Activated CD8-positive, alpha-beta memory T cell treated with anti-CD3 and anti-CD28 coated beads, Interleukin-2, amount 50 U/mL, for 48 hours (primary cell): ENCODE measurements around the gene NNAT.
"Not testable (repeated sequence)": the region's sequence is repeated elsewhere in the genome, so short reads cannot be mapped to it uniquely, and the experiment has no call there.

Experiments
- DNase-seq: peaks from one replicate; pipeline ENCODE4 v3.0.0-alpha.2; 2020

NNAT gene, protein sequence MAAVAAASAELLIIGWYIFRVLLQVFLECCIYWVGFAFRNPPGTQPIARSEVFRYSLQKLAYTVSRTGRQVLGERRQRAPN

DNA sequence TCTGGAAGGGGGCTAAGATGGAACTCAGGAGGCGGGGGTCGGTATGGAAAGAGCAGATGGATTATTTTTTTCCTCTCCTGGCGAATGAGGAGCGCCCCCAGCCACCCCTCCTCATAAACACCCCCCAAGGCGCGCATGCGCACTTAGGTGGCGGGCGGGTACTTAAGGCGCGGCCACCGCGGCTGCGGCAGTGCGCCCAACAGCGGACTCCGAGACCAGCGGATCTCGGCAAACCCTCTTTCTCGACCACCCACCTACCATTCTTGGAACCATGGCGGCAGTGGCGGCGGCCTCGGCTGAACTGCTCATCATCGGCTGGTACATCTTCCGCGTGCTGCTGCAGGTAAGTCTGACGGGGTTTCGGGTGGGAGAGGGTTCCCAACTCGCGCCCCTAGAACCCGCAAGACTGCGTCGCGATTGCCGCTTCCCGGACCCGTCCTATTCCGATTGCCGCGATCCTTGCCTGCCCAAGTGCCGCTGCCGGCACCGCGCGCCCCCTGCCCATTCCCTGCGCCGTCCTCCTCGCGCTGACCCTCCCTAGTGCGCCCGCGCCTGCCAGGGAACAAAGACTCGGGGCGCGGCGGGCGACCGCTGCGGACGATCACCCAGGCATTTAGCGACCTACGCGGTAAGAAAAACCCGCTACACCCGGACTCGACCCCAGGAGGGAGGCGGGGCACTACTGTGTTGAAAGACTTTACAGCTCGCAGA, at the start of gene NNAT:
Gene NNAT, plus strand, starts transcription at position 190 of the 711 bp plus-strand sequence. Its CDS starts 82 bp downstream, at position 272.
- DNase-seq: no peak

- no peak for DNase-seq
Observed at GRCh38 chr20:37471741-37472235, 49.3 kb upstream of the NNAT start.

- not testable (repeated sequence) for DNase-seq
Observed at GRCh38 chr20:37472435-37472834, 48.6 kb upstream of the NNAT start.

GRCh38 chr20:37473249-37474000, 47.6 kb upstream of the NNAT start:
- no peak for DNase-seq

DNA sequence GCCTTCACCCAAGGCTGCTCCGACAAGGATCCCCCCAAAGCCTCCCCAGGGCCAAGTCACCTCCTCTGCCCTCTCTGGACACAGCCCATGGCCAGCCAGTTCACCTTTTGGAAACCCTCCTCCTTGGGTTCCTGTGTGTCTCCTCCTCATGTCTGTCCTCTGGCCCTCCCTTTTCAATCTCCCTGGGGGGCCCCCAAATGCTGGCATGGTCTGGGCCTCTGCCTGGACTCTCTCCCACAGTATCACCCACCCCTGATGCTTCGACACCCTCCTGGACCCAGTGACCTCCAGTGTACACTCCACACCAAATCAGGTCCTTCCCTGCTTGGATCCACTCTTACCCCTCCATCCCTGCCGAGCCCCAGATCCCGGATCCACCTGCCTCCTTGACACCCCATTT, 46.7 kb upstream of the NNAT start:
- DNase-seq: no peak

GRCh38 chr20:37475252-37475651, 45.8 kb upstream of the NNAT start:
- DNase-seq: no peak

DNA sequence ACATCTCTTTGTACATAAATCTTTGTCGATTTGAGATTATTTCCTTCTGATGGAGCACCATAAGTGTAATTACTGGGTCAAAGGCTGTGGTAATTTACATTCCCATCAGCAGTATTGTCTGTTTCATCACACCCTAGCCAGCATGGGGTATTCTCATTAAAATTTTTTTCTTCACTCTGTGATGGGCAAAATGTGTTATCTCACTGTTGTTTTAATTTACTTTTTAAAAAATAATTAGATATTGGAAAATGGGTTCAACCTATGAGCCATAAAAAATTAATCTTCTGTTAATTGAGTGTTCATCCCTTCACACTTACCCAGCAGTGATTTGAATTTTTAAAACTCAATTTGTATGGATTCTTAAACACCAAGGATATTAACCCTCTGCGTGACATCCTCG, 44.0 kb upstream of the NNAT start:
- DNase-seq: no peak

DNA sequence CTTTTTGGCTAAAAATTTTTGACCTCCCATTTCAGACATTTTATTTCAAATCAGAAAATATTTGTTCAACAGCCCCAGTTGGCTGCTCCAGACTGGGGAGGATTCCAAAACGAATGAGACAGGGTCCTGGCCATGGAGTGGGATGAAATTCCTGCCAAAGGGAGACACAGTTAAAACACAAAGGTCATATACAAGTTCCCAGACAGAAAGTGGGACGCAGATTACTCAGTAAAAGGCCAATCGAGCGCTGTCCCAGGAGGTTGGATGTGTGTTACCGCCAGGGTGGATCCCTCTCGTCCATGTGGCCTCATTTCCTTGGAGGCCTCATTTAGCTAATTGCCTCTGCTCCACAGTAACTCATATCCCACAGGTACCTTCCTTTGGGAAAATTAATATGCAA, 41.8 kb upstream of the NNAT start:
- DNase-seq: no peak

GRCh38 chr20:37479925-37480691, 40.9 kb upstream of the NNAT start:
- DNase-seq: no peak

DNA sequence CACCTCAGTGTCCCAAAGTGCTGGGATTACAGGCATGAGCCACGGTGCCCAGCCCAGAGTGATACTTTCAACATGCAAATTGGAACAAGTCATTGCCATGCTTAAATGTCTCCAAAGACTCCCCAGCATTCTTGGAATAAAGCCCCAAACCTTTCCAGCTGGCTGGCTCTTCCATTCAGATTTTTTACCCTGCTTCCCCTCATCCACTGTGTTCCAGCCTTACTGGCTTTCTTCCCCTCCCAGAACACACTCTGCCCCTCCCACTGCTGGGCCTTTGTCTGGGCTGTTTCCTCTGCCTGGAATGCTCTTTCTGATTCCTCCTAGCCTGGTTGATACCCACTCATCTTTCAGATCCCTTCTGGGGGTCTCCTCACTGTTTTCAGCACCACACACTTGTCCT, 40.1 kb upstream of the NNAT start:
- no peak for DNase-seq

GRCh38 chr20:37481610-37482009, 39.4 kb upstream of the NNAT start:
- DNase-seq: no peak

DNA sequence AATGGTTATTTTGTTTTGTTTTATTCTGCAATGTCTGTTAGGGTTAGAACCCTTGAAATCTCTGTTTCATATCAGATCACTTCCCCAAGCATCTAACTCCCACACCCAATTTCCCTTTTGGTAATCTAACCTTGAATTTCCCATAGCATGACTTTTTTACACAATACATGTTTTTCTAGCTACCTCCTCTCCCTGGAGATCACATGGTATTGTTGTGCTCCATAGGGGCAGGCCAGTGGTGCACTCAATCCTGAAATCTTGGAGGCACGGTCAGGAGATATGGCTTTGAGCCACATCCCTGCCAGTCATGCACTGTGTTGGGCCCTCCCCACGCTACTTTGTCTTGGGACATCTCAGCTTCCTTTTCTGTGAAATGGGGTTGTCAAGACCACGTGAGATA, 36.7 kb upstream of the NNAT start:
- DNase-seq: no peak

DNA sequence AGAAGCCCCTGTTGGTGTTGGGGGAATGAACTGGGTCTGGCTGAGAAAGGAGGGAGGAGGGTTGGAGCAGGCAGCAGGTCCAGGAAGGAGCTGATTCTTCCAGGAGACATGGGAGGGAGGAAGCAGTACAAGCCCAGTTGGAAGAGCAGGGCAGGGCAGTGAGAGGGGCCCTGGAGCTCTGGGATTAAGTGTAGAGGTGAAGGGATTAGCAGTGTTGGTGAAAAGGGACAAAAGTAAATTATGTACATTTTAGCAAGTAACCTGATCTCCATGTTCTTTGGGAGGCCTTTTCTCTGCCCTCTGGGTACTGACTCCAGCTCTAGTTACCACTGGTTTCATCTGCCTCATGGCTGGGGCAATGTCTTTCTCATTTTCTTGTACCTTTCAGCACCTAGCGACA, 34.8 kb upstream of the NNAT start:
- DNase-seq: not testable (repeated sequence)

GRCh38 chr20:37490663-37491350, 30.2 kb upstream of the NNAT start:
- no peak for DNase-seq

GRCh38 chr20:37492096-37492625, 28.9 kb upstream of the NNAT start:
- DNase-seq: no peak

DNA sequence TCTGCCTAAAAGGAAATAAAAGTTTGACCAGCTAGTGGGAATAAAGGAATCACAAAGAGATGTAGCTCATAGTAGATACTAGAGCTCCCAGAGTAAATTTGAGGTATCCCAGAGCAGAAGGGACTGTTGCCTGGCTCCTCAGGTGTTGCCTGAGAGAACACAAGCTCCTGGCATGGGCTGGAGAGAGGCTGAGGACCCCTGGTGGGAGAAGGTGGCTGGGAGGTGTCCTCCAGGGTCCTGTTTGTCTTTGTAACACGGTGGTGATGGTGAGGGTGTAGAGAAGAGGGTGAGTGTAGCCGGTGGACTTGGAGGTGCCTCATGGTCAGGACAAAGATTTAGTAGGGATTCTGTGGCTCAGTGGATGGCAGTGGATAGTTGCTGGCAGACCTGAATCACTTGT, 28.1 kb upstream of the NNAT start:
- DNase-seq: no peak

- no peak for DNase-seq
Observed at GRCh38 chr20:37494301-37494700, 26.7 kb upstream of the NNAT start.

GRCh38 chr20:37494796-37495195, 26.3 kb upstream of the NNAT start:
- no peak for DNase-seq

- DNase-seq: no peak
Observed at GRCh38 chr20:37498066-37498665, 22.9 kb upstream of the NNAT start.

GRCh38 chr20:37500311-37500710, 20.7 kb upstream of the NNAT start:
- no peak for DNase-seq

DNA sequence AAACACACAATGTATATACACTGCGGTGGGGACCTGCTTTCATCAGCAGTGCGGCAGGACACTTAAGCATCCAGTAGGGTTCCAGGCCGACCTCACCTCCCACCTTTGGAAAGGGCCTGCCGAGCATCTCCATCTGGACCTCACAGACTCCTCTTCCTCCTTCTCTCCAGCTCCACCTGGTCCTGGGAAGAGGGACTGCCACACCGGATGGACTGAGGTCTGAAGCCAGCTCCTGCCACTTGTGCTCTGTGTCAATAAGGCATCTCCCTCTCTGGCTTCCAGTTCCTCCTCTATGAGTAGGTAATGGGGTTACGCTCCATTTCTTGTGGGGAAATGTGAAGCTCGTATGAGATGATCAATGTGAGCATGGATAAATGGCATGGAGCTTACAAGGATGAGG, 19.1 kb upstream of the NNAT start:
- no peak for DNase-seq

DNA sequence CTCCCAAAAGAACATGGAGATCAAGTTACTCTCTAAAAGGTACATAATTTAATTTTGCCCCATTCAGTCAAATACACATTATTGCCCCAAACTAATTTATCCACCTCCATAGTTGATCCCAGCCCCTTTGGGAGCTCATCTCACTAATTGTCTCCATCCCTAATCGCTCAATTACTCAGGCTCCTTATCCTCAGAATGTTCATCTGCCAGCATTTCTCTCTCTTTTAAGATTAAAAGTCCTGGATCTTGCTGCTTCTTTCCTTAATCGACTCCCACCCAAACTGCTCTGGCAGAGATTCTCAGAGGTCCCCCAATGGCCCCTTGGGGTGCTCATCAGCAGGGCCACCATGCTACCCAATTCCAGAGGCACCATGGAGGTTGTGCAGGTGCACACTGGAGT, 18.4 kb upstream of the NNAT start:
- no peak for DNase-seq
